Measurements from ENCODE around the gene KDELR1. TPM values are rescaled to one million over a fixed set of nuclear protein-coding genes. Genes with fewer than 3 reads are reported as not detected.

Gene KDELR1
- total RNA-seq, 2 donors from 2014 or later, result 233 to 249 TPM

DNA sequence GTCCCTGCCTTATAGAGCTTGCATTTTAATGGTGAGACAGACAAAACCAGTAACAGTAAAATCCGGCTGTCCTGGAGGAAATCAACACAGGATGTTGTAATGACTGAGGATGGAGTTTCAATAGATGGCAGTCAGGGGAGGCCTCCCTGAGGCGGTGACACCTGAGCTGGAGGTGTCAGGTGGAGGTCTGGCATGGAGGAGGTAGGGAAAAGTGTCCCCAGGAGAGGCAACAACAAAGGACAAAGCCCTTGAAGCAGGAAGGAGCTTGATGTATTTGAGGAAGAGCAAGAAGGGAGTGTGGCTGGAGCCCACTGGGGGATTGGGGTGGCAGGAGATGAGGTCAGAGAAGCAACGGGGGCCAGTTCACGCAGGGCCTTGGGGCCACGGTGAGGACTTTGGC, 9.9 kb upstream of the KDELR1 start:
- Histone ChIP-seq H3K9ac (ENCODE audit: low read depth in 2 of 2, low read length in 2 of 2) (no peak overlapping the region), H3K9me3 (no peaks in the 10 kb centered on the region), H3K4me3 (no peak overlapping the region), H3K27me3 (peaks cover 7% of the 10 kb centered on the region), H3K4me1 (no peaks in the 10 kb centered on the region), H3K27ac (no peak overlapping the region), H3K36me3 (no peaks in the 10 kb centered on the region)
- intact Hi-C loops (cut with DNase I), result no loop called here
- TF ChIP-seq, protein P1, sequence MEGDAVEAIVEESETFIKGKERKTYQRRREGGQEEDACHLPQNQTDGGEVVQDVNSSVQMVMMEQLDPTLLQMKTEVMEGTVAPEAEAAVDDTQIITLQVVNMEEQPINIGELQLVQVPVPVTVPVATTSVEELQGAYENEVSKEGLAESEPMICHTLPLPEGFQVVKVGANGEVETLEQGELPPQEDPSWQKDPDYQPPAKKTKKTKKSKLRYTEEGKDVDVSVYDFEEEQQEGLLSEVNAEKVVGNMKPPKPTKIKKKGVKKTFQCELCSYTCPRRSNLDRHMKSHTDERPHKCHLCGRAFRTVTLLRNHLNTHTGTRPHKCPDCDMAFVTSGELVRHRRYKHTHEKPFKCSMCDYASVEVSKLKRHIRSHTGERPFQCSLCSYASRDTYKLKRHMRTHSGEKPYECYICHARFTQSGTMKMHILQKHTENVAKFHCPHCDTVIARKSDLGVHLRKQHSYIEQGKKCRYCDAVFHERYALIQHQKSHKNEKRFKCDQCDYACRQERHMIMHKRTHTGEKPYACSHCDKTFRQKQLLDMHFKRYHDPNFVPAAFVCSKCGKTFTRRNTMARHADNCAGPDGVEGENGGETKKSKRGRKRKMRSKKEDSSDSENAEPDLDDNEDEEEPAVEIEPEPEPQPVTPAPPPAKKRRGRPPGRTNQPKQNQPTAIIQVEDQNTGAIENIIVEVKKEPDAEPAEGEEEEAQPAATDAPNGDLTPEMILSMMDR (IDR thresholded peaks at IDR 0.05), result no peak
- DNase-seq, result no peak

DNA sequence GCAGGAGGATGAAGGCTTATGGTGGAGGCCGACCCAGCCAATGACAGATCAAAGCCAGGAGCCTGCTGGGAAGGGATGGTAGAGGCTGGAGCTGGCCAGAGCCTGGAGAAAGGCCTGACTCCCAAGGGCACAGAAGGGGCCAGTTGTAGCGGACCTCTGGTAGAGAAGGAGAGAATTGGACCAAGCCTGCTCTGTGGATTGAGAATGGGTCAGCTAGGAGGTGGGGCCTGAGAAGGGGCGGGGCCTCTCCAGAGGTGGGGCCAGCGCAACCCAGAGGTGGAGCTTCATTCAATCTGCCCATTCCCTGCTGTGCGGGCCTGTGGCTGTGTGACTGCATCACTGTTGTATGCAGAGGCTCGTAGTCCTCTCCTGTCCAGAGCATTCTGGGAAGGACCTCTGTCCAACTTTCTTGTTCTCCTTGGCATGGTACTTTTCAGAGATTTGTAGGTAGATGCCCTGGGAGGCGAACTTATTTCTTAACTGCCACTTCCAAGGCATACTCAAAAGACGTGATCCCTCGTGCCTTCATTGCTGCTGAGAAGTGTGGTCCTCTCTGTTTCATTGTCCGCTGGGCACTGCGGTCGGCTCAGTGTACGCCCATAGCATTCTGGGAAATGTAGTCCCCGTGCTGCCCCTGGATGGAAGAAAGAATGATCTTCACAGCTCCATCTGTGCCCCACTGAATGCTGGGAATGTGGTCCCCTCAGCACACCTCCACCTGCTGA, 8.8 kb upstream of the KDELR1 start:
- Histone ChIP-seq H3K27me3 (peaks cover 18% of the 10 kb centered on the region), H3K9me3 (no peaks in the 10 kb centered on the region), H3K4me3 (no peak overlapping the region), H3K27ac (no peak overlapping the region), H3K9ac (ENCODE audit: low read depth in 2 of 2, low read length in 2 of 2) (no peak overlapping the region), H3K4me1 (no peaks in the 10 kb centered on the region), H3K36me3 (no peaks in the 10 kb centered on the region)
- intact Hi-C loops (cut with DNase I), result no loop called here
- TF ChIP-seq, protein P1 (IDR thresholded peaks at IDR 0.05), result no peak
- DNase-seq, result peak; percentile 67

DNA sequence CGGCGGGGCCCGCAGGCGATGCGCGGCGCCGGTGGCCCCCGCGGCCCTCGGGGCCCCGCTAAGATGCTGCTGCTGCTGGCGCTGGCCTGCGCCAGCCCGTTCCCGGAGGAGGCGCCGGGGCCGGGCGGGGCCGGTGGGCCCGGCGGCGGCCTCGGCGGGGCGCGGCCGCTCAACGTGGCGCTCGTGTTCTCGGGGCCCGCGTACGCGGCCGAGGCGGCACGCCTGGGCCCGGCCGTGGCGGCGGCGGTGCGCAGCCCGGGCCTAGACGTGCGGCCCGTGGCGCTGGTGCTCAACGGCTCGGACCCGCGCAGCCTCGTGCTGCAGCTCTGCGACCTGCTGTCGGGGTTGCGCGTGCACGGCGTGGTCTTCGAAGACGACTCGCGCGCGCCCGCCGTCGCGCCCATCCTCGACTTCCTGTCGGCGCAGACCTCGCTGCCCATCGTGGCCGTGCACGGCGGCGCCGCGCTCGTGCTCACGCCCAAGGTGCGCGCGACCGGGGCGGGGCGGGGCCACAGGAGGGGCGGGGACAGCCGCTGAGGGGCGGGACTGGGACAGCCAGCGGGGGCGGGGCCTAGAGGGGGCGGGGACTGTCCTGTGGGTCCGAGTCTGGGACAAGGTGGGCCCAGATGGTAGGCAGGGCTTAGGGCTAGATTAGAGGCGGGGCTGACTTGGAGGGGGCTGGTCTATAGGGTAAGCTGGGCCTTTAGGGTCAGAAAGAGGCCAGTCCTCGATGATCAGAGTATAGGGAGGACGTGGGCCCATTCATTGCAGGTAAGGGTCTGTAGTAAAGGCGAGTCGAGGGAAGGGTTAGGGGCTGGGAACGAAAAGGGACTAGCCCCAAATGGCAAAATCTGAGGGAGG, 7.3 kb upstream of the KDELR1 start:
- intact Hi-C loops (cut with DNase I), result loop anchor here (10.0 kb wide), 2 partner anchors 84 to 186 kb away; no protein-coding TSS in a partner anchor
- TF ChIP-seq, protein P1 (IDR thresholded peaks at IDR 0.05), result no peak
- H3K9me3 ChIP-seq, result no peaks in the 10 kb centered on the region
- peaks cover 34% of the 10 kb centered on the region for H3K27me3 ChIP-seq
- peak; percentile 86 for DNase-seq
- peak overlapping the region in 1 of 2 donors; percentile 61 for H3K9ac ChIP-seq (ENCODE audit: low read depth in 2 of 2, low read length in 2 of 2)
- peak overlapping the region; percentile 24 for H3K4me3 ChIP-seq
- H3K4me1 ChIP-seq, result no peaks in the 10 kb centered on the region
- no peaks in the 10 kb centered on the region for H3K36me3 ChIP-seq
- H3K27ac ChIP-seq, result no peak overlapping the region

DNA sequence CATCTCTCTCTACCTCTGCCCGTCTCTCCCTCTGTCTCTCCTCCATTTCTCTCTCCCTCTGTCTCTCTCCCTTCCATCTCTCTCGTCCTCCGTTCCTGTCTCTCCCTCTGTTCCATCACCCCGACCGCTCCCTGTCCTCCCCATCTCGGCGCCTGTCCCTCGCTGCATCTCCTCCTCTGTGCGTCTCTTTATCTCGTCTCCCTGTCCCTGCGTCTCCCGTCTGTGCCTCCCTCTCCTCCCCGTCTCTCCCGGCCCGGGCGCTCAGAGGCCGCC, 6.7 kb upstream of the KDELR1 start:
- TF ChIP-seq, protein P1 (IDR thresholded peaks at IDR 0.05), result no peak
- Histone ChIP-seq H3K36me3 (no peaks in the 10 kb centered on the region), H3K27ac (no peak overlapping the region), H3K4me1 (no peaks in the 10 kb centered on the region), H3K4me3 (no peak overlapping the region), H3K9me3 (no peaks in the 10 kb centered on the region), H3K27me3 (peaks cover 40% of the 10 kb centered on the region), H3K9ac (ENCODE audit: low read depth in 2 of 2, low read length in 2 of 2) (peak overlapping the region; percentile 40 to 61)
- intact Hi-C loops (cut with DNase I), result loop anchor here (10.0 kb wide), 2 partner anchors 83 to 187 kb away; no protein-coding TSS in a partner anchor
- DNase-seq, result no peak

DNA sequence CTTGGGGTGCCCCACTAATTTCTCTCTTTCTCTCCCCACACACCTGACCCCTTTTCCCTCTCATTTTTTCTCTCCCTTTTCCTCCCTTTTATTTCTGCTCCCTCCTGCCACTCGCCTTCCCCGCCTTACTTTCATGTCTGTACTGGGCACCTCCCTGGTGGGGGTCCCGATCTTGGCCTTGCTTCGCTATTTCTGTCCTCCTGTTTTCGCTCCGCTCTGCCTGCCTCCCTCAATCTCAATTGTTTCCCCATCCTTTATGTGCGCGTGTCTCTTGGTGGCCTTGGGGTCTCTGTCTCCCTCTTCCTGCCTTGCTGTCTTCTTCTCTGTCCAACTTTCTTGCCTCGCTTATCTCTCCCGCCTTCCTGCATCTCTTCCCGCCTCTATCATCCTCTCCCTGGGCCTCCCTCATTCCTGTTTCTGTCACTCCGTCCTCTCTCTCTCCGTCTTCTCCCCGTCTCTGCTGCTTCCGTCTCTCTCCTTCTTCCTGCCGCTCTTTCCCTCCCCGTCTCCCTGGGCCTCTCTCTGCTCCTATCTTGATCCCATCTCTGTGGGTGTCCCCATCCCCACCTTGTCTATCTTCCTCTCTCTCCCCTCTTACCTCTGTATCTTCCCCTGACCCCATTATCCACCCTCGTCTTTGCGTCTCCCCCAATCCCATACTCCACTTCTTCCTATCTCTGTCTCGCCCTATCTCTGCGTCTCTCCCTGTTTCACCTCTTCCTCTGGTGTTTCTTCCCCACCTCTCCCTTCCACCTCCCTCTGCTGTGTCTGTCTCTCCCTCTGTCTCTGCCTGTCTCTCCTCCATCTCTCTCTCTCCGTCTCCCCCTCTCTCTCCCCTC, 6.1 kb upstream of the KDELR1 start:
- Histone ChIP-seq H3K36me3 (no peaks in the 10 kb centered on the region), H3K9me3 (no peaks in the 10 kb centered on the region), H3K4me3 (no peak overlapping the region), H3K4me1 (no peaks in the 10 kb centered on the region), H3K27me3 (peaks cover 45% of the 10 kb centered on the region), H3K27ac (no peak overlapping the region), H3K9ac (ENCODE audit: low read depth in 2 of 2, low read length in 2 of 2) (peak overlapping the region; percentile 40 to 61)
- TF ChIP-seq, protein P1 (IDR thresholded peaks at IDR 0.05), result no peak
- intact Hi-C loops (cut with DNase I), result loop anchor here (10.0 kb wide), 2 partner anchors 83 to 187 kb away; no protein-coding TSS in a partner anchor
- no peak for DNase-seq

Data from colonic mucosa (tissue), 4 donors.